Measurements from ENCODE around the gene PCSK5.

DNA sequence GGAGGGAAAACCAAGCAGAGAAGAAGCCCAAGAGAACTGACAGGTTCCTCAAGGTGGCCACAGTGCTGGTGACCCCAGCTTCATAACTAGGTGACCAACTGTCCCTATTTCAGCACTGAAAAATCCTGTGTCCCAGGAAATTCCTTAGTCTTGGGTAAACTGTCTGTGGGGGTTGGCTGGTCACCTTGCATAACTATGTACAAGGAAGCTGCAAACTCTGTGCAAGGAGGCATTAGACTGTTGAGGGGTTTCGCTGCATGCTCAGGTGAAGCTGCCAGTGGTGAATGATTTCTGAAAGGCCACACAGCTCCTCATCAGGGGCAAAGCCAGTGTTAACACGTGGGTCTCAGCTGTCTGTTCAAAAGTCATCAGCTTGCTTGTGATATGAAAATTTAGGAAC, 36.9 kb downstream of the PCSK5 start:
- TF ChIP-seq, protein P1, sequence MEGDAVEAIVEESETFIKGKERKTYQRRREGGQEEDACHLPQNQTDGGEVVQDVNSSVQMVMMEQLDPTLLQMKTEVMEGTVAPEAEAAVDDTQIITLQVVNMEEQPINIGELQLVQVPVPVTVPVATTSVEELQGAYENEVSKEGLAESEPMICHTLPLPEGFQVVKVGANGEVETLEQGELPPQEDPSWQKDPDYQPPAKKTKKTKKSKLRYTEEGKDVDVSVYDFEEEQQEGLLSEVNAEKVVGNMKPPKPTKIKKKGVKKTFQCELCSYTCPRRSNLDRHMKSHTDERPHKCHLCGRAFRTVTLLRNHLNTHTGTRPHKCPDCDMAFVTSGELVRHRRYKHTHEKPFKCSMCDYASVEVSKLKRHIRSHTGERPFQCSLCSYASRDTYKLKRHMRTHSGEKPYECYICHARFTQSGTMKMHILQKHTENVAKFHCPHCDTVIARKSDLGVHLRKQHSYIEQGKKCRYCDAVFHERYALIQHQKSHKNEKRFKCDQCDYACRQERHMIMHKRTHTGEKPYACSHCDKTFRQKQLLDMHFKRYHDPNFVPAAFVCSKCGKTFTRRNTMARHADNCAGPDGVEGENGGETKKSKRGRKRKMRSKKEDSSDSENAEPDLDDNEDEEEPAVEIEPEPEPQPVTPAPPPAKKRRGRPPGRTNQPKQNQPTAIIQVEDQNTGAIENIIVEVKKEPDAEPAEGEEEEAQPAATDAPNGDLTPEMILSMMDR (IDR thresholded peaks at IDR 0.05), result no peak
- no peak for TF ChIP-seq POLR2A (IDR thresholded peaks at IDR 0.05)

Data from adrenal gland (tissue), 5 donors.